HUDEP-2 (cell line): ENCODE measurements around the gene SNN.

Source experiments
- DNase-seq, 76 experiments: peaks; one replicate each; lab custom pipeline; 2025; ENCODE audit not compliant: unreplicated experiment in 76 of 76; lab: John Stamatoyannopoulos, UW

The SNN gene

DNA sequence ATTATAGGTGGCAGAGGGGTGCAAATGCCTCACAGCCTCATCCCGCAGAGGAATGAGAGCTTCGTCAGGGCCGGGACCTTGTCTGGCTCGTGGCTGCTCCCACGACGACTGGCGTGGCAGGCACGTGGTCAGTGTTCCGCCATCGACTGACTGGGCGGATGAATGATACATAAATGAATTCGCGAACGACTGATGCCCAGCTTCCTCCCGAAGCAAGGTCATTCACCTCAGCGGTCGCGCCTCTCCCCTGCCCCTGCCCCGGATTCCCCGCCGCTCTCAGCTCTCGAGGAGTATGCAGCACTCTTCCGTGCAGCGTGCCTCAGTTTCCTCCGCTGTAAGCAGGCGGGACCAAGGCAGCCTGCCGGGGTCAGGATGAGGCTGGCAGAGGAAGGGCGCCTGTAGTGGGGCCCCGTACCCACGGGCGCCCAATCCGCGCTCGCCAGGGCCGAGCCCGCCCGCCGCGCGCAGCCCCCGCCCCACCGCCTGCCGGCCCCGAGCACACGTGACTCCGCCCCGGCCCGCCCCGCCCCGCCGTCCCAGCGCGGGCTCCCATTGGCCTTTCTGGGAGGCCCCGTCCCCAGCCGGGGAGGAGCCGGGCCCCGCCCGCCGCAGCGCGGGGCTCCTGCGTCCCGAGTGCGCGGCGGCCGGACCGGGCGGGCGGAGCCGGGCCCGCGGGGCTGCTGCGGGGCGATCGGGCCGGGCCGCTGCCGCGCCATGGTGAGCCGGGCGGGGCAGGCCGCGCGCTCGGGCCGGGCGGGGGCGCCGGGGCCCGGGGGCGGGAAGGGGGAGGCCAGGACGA, at the start of gene SNN:
Gene SNN, plus strand, starts transcription at position 632 of the 799 bp plus-strand sequence. CDS start 7,605 bp downstream, outside the sequence.
- peak in 71 of 76 experiments; percentile 1 to 82 (median 65) for DNase-seq

DNA sequence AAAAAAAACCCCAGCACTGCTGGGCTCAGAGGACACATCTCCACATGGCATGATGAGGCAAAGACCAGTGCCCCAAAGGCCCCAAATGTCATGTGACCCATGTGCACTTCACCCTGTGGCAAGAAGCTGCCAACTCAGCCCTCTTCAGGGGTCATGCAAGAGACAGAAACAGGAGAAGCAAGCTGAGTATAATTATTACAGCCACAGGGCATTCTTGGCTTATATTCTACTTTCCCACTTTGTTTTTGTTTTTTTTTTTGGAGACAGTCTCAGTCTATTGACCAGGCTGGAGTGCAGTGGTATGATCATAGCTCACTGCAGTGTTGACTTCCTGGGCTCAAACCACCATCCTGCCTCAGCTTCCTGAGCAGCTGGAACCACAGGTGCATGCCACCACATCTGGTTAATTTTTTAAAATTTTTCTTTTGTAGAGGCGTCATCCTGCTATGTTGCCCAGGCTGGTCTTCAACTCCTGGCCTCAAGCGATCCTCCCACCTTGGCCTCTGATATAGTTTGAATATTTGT, 48.9 kb upstream of the SNN start:
- peak in 7 of 76 experiments; percentile 8 to 40 (median 21) for DNase-seq

DNA sequence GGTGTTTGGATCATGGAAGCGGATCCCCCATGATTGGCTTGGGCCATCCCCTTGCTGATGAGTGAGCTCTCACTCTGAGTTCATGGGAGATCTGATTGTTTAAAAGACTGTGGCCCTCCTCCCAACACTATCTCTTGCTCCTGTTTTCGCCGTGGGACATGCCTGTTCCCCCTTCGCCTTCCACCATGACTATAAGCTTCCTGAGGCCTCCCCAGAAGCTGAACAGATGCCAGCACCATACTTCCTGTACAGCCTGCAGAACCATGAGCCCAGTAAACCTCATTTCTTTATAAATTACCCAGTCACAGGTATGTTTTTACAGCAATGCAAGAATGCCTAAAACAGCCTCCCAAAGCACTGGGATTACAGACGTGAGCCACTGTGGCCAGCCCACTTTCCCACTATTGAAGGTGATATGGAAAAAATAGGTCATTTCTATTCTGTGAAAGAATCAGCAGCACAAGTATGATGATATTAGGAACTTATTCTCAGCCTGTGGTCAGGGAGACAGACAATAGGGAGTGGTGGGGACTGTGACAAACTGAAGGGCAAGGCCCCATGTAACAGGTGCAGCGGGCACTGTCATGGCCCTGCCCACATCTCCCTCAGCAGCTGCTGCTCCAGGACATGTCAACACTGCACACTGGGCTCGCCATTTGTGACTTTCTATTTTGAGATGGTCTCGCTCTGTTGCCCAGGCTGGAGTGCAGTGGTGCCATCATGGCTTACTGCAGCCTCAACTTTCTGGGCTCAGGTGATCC, 47.8 kb upstream of the SNN start:
- DNase-seq = no peak

DNA sequence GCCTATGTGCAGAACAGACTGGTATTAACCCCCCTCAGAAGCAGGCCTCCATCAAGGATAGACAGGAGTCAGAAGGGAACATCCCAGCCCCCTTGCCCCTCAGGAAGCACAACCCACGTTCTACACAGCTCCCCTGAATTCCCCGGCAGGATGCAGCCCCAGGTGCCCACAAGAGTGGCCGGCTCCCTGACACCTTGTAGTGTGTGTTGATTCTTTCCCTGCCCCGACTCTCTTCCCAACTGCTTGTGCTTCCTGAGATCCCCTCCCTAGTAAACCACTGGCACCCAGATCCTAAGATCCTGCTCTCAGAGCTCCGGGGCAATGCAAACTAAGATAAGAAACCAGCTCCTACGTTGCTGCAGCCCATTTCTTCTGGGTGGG, 46.7 kb upstream of the SNN start:
- no peak for DNase-seq

DNA sequence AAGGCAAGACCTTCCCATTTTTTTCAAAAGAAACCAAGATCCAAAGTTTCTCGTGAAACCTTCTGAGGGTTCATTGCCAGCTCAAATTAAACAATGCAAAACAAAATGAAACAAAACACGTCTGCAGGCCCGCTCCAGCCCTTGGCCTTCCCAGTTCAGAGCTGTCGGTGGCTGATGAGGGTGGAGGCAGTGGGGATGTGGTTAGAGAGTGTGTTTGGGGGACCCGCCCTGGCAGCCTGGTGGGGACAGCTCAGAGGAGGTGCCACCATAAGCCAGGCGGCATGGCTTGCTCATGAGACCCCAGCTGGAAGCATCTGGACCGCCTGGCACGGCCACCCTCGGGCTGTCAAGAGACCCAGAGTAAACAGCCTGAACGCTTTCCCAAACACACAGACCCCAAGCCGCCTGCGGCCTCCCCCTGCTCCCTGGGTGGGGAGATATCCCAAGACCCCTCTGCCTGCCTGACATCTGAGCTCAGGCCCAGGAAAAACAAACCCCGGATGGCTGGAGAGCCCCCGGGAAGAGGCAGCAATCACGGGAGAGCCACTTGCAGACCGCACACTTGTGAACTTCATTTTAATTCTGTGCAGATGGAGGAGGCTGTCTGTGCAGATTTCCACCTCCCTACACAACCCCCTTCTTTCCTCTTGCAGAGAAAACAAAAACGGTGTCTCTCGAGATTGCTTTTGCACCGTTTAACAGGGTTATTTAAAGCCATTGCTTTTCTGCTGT, 46.2 kb upstream of the SNN start:
- peak in 34 of 76 experiments; percentile 5 to 57 (median 28) for DNase-seq

DNA sequence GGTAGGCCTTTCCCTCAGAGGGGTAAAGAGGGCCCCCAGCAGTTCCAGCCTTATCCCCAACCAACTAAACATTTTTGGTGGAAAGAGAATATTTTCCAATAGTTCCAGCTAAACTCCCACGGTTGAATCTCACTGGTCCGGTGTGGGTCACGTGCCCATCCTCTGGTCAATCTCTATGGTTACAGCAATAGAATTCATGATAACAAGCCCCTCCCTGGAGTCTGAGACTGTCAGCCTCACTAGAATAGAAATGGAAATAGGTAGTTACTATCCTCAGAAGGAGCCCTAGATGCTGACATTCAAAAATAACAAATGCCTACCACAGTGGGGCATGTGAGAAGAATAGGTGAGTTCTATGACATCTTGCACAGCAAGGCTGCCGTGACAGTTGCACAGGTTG, 44.0 kb upstream of the SNN start:
- peak in 1 of 76 experiments; percentile 16 for DNase-seq

DNA sequence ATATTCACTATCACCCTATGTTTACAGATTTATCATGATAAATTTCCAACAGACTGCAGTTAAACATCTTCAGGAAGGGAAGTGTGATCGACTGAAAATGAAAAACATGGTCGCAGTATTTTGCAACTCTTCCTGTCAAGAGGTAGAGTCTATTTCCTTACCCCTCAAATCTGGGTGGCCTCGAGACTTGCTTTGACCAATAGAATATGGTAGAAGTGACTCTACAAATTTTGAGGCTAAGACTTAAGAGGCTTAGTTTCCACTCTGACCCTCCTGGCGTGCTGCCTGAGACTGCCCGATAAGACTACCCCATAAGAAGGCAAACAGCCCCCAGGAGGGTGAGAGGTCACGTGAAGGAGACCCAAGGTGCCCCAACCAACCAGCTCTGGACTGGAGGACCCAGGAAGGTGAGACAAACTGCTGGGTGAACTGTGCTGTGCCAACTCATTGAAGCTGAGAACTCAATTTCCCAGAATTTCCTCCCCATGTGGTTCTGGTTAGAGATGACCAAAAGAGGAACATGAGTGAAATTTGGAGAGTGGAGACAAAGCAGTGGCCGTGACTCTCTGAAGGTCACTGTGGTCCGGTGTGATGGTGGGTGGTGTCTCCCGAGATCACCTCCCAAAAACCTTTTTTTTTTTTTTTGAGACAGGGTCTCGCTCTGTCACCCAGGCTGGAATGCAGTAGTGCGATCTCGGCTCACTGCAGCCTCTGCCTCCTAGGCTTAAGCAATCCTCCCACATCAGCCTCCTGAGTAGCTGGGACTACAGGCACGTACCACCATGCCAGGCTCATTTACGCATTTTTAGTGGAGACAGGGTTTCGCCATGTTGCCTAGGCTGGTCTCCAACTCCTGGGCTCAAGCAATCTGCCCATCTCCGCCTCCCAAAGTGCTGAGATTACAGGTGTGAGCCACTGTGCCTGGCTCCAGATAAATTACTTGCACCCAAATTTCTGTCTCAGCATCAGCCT, 43.3 kb upstream of the SNN start:
- DNase-seq = peak in 2 of 76 experiments; percentile 15 to 51

DNA sequence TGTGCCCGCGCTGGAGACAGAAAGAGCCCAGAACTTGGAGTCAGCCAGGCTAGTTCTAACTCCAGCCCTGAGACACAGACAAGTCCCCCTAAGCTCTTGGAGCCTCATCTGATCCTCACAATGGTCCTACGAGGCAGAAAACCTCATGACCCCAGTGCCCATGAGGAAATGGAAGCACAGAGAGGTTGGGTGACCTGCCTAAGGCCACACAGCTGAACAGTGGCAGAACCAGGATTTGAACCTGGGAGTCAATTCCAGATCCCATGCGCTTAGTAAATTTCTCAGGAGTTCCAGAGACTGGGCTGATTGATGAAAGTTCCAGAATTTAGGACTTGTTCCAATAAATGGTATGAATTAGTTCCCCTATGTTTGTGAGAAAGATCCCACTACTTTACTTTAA, 42.5 kb upstream of the SNN start:
- DNase-seq = no peak

DNA sequence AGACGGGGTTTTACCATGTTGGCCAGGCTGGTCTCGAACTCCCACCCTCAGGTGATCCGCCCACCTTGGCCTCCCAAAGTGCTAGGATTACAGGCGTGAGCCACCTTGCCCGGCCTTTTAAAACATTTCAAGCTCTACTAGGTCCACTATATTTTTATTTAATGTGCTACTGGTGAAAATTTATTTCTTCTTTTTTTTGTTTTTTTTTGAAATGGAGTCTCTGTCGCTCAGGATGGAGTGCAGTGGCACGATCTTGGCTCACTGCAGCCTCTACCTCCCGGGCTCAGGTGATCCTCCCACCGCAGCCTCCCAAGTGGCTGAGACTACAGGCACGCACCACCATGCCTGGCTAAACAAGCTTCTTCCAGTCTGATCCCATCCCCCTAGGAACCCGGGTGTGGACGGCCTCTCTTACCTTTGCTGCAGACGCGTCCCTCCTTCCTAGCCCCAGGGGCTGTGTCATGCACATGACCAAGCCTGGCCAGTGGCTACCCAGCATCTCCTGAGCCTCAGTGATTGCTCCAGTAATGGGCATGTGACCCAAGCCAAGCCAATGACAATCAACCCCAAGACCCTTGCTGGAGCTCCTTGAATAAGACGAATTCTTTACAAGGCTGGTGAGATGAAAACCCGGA, 41.5 kb upstream of the SNN start:
- DNase-seq = no peak

DNA sequence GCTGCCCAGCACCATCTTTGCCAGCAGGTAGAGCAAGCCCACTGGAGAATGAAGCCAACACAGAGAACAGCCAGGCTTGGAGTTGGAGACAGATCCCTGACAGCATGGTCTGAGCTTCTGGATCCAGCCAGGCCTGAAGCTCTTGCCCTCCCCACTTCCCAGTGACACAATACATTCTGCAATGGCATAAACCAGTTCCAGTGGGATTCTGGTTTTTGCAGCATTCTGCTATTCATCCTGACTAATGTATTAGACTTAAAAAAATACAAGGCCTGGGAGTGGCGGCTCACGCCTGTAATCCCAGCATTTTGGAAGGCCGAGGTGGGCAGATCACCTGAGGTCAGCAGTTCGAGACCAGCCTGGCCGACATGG, 41.0 kb upstream of the SNN start:
- no peak for DNase-seq

DNA sequence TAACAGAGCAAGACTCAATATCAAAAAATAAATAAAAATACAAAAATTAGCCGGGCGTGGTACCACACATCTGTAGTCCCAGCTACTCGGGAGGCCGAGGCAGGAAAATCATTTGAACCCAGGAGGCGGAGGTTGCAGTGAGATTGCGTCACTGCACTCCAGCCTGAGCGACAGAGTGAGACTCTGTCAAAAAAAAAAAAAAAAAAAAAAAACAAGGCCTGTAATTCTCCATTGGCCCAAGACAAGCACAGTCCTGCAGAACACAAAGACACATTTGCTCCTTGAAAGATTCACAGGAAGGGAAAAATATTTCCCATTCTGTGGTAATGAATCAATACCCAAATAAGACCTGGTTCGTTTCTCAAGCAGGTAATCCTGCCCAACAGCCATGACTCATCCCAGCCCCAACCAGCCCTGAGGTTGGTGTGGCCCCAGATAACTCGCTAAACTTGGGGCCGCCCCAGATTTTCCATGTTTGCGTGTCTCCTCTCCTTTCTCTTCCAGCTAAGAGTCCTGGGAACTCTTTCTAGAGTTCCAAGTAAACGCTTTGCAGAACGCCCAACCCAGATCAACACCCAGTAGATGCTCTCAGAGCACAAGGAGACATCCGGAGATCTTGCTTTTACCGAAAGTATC, 40.3 kb upstream of the SNN start:
- DNase-seq = peak in 18 of 76 experiments; percentile 4 to 47 (median 16)

DNA sequence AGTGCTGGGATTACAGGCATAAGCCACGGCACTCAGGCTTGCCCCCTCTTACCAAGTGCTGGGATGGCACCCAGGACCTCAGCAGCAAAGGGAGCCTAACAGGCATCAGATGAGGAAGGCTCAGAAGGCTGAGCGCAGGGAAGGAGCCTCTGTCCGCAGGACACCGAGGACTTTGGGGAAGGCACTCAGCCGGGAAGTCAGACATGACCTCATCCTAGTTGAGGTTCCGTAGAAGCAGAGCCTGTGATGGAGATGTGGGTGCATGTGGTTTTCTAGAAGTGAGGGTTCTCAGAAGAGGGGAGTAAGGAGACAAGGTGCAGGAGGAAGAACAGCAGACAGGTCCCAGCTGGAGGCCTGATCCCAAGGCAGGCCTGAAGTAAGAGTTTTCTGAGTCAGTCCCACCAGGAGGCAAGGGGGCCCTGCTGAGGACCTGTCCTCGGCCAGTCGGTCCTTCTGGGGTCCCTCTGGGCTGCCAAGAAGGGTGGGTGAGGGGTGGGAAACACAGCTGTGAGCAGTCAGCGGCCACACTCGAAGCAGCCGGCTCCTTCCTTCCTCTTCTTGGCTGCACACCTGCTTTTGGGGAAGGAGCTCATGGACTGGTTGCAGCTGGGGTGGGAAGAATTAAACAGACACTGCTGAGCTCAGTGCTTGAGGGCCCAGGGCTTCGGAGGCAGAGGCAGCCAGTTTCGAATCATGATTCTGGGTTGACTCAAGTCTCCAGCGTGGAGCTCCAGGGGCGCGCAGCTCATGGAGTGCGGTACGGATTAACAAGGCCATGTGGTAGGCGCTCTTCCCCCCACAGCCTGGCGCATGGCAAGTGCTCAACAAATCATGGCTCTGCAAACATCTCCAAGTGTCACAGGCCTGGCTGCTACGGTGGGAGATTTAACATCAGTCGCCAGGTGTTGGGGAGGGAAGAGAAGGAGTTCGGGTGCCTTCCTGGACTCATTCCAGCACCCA, 38.9 kb upstream of the SNN start:
- DNase-seq = no peak

DNA sequence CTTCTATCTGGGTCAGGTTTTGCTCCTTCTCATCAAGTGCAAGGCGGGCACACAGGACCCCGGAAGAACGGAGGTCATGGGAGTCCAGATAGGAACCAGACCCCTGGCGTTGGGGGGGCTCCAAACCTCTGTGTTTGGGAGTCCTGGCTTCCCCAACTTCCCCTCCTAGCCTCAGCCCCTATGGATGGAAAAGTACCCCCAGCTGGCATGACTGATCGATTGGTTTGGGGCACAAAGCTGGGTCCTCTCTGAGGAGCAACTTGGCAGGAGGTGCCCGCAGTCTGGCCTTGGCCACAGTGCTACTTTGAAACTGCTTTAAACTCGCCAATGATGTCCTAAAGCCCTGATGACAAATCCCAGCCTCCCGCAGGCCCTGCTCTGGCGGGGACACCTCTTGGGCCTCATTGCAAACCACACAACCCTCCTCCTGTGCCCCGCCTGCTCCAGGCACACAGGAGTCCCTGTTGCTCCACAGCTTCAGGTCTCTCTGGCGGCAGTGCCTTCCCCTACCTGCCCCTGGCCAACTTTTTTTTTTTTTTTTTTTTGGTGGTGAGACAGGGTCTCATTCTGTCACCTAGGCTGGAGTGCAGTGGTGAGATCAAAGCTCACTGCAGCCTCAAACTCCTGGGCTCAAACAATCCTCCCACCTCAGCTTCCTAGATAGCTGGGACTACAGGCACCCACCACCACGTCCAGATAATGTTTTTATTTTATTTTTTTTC, 38.0 kb upstream of the SNN start:
- no peak for DNase-seq

DNA sequence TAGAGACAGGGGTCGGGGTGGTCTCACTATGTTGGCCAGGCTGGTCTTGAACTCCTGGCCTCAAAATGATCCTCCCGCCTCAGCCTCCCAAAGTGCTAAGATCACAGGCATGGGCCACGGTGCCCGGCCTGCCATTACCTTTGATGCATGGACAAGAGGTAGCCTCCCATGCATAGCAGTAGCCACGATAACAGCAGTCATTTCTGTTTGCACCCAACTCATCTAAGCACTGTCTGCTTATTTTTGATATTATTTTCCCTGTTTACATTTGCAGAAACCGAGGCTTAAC, 37.5 kb upstream of the SNN start:
- DNase-seq = no peak

DNA sequence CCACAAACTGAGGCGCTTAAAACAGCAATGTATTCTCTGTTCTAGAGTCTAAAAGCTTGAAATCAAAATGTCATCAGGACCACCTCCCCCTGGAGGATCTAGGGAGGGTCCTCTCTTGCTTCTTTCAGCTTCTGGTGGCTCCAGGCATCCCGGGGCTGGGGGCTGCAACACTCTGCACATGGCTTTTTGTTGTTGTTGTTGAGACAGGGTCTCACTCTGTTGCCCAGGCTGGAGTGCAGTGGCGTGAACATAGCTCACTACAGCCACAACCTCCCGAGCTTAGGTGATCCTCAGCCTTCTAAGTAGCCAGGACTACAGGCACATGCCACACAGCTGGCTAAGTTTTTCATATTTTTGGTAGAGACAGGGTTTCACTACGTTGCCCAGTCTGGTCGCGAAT, 37.0 kb upstream of the SNN start:
- no peak for DNase-seq

DNA sequence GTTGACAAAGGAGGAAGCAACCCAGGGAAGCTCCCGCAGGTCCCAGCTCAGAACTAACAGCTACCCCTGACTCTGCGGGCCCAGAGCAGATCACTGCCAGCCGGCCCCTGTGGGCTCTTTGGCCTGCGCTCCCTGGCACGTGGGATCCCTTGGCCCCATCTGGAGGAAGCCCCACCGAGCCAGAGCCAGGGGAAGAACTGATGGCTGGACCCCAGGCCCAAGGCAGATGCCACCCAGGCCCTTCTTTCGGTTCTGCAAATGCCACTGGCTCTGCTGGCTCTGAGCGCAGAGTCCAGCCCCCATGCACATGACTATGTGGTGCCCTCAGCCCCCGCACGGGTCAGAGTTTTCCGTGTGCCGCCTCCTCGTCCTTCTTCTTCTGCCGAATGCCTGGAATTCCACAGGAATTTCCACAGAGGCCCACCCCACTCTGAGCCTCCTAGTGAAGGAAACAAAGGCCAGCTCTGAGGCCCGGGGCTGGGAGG, 35.8 kb upstream of the SNN start:
- no peak for DNase-seq

DNA sequence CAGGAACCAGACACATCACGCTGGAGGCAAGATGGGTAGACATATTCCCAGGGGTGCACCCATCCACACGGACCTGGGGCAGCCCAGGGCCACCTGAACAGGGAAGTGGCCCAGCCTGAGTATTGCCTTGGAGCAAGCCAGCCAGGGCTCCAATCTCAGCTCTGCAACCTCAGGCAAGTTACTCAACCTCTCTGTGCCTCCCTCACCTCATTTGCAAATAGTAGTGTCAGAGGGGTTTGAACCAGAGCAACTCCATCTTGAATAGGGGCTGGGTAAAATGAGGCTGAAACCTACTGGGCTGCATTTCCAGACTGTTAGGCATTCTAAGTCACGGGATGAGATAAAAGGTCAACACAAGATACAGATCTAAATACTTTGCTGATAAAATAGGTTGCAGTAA, 35.1 kb upstream of the SNN start:
- no peak for DNase-seq
